Retina (tissue), 1 donor: ENCODE results near the gene FAM131C.
"Not testable (repeated sequence)": the region's sequence is repeated elsewhere in the genome, so short reads cannot be mapped to it uniquely, and the experiment has no call there.

Source experiments
- DNase-seq: peaks from one replicate; pipeline ENCODE4 v3.0.0-alpha.2; 2016

Gene FAM131C, protein sequence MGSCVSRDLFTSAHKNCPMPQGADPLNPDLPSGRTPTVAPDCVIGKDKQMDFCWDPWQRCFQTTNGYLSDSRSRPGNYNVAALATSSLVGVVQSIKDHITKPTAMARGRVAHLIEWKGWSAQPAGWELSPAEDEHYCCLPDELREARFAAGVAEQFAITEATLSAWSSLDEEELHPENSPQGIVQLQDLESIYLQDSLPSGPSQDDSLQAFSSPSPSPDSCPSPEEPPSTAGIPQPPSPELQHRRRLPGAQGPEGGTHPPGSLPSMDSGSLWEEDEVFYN

GRCh38 chr1:16073490-16074119 is at the start of gene FAM131C:
TSS of gene FAM131C (minus strand) at chr1:16073651. CDS start at chr1:16073442, 209 bp downstream.
- DNase-seq, result no peak

DNA sequence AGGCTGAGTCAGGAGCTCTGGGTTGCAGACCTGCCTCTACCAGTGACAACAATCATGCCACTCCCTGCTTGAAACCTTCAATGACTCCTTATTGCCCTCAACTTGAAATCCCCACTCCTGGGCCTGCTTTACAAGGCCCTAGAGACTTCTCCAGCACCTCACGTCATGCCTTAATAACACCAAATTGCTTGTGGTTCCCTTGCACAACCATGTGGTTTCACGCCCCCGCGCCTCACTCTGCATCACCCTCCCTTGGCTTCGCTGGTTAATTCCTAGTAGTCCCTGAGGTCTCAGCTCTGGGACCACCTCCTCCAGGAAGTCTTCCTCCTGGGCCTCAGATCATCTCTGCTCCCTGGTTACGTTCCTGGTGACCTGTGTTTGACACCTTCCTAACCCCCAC is 49.5 kb upstream of the FAM131C start:
- no peak for DNase-seq

- DNase-seq, result no peak
Measured at GRCh38 chr1:16122350-16122881, 49.0 kb upstream of the FAM131C start.

DNA sequence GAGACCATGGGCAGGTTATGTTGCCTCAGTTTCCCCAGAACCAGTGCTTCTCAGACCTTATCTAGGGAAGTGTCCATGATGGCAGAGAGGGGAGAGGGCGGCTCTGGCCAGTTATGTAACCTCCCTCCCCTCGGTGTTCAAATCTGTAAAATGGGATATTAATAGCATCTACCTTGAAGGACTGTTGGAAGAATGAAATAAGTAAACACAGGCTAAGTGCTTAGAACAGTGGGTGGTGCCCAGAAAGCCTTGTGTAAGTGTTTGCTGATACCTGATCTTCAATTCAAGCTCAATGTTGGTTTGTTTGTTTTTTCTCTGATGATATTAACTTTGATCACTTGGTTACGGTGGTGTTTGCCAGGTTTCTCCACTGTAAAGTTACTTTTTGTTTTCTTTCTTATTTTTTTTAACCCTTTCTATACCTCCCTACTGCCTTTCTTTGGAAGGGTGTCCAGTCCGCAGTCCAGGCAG is 47.5 kb upstream of the FAM131C start:
- DNase-seq, result no peak

GRCh38 chr1:16120407-16120806 is 47.0 kb upstream of the FAM131C start:
- no peak for DNase-seq

- DNase-seq, result no peak
Measured at GRCh38 chr1:16119926-16120325, 46.5 kb upstream of the FAM131C start.

- no peak for DNase-seq
Measured at GRCh38 chr1:16119504-16119903, 46.1 kb upstream of the FAM131C start.

- DNase-seq, result no peak
Measured at GRCh38 chr1:16118706-16119105, 45.3 kb upstream of the FAM131C start.

- no peak for DNase-seq
Measured at GRCh38 chr1:16117936-16118335, 44.5 kb upstream of the FAM131C start.

DNA sequence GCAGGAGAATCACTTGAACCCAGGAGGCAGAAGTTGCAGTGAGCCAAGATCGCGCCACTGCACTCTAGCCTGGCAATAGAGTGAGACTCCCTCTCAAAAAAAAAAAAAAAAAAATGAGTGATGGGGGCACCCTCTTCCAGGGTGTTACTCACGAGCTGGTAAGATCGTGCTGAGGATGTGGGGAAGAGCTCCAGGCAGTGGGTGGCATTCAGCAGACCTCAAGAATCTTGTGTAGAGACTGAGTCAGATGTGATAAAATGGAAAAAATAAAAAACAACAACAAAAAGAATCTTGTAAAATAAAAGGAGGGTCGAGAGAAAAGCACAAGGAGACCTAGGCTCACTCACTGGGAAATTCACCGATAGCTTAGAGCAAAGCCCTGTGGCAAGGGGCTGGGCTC is 43.9 kb upstream of the FAM131C start:
- no peak for DNase-seq

- no peak for DNase-seq
Measured at GRCh38 chr1:16116625-16117024, 43.2 kb upstream of the FAM131C start.

- DNase-seq, result peak; percentile 79
Measured at GRCh38 chr1:16116002-16116401, 42.6 kb upstream of the FAM131C start.

DNA sequence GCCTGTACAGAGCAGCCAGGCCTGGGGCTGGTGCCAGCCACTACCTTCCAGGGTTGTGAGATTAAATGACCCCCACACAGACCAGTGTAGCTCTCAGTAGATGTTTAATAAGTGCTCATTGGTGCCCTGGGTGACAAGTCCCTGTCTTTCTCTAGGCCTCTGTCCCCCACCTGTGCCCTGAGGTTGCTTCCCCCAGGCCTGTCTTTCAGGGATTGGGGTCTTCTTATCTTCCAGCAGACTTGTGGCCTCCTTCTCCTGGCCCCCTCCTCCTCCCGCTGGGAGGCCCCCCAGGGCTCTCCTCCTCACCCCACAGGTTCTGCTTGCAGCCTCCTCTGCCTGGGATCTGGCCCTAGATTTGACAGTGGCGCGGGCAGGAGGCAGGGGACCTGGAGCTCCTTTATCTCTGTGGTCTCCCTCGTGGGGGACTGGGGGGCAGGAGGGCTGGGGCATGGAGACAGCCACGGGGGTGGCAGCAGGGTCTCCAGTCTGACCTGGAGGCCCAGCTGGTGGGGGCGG is 42.1 kb upstream of the FAM131C start:
- peak; percentile 65 for DNase-seq

GRCh38 chr1:16114527-16115467 is 41.3 kb upstream of the FAM131C start:
- peak; percentile 51 for DNase-seq

- peak; percentile 80 for DNase-seq
Measured at GRCh38 chr1:16112596-16113555, 39.4 kb upstream of the FAM131C start.

DNA sequence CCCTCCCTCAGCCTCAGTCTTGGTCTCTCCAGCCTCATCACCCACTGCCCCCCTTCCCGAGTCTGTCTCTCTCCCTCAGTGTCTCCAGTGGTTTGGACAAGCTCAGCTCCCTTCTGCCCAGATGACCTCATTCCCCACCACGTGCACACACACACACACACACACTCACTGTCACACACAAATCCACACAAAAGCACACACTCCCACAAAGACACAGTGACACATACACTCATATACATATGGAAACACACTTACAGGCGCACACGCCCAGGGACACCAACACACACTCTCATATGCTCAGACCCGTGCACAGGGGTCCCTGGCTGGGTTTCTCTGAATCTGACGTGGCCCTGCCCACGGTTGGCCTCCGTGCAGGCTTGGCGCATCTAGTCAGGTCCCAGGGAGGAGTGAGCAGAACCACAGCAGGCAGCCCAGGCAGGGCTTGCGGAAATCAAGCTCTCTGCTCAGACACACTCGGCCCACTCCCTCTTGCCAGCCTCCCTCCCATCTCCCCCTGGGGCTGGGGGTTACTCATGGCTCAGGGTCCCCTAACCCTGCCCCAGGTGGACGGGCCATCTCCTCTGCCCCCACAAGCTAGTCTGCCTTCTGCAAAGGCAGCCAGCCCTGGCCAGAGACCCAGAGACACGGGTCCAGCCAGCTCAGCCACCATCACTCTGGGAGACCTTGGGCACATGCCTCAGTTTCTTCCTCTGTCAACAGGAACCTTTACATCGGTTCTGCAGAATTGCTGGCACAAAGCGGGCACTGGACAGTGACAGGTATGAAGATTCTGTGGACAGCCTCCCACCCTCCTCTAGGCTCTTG is 38.5 kb upstream of the FAM131C start:
- peak; percentile 85 for DNase-seq

GRCh38 chr1:16110884-16111283 is 37.4 kb upstream of the FAM131C start:
- no peak for DNase-seq

- DNase-seq, result no peak
Measured at GRCh38 chr1:16110456-16110855, 37.0 kb upstream of the FAM131C start.

DNA sequence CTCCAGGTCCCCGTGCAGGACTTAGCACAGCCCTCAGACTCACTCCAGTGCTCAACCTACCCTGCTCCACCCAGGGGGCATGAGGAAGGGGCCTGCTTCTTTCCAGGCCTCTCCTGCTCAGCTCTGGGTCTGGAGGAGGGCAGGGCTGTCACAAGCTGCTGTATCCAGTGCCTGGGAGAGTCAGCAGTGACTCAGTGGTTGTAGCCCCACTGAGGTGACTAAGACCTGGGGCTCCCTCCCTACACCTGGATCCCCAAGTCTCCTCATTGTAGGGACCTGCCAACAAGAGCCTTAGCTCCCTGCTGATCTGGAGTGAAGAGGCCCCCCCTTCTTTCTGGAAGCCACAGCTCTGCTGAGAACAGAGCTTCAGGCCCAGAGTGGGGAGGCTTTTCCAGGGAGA is 36.1 kb upstream of the FAM131C start:
- no peak for DNase-seq

GRCh38 chr1:16107039-16107438 is 33.6 kb upstream of the FAM131C start:
- DNase-seq, result not testable (repeated sequence)

- DNase-seq, result peak; percentile 32
Measured at GRCh38 chr1:16101623-16102022, 28.2 kb upstream of the FAM131C start.
